Activated CD4-positive, alpha-beta T cell treated with anti-CD3 and anti-CD28 coated beads, Interleukin-2, amount 10 ng/mL, durations not matched to agents 7 days and 5 days (primary cell): ENCODE results near the gene NPC1. TPM values are rescaled to one million over a fixed set of nuclear protein-coding genes. Genes with fewer than 3 reads are reported as not detected.
"Not testable (repeated sequence)": the region's sequence is repeated elsewhere in the genome, so short reads cannot be mapped to it uniquely, and the experiment has no call there.

Source experiments
- CTCF ChIA-PET: fragments of 350-600 bp; sonication (Branson Sonifier 250); formaldehyde crosslinking; loops from one replicate; lab custom pipeline; 2021; ENCODE audit warnings: antibody characterized with exemption; lab: Charles Lee
- POLR2A ChIA-PET: fragments of 350-600 bp; sonication (Branson Sonifier 250); formaldehyde crosslinking; loops from one replicate; lab custom pipeline; 2021; ENCODE audit warnings: antibody characterized with exemption; lab: Charles Lee
- DNase-seq: peaks from one replicate; pipeline ENCODE4 v3.0.0-alpha.2; 2020
- H3K27ac Mint-ChIP-seq: one replicate; pipeline ENCODE4 v1.8.0; 2021; ENCODE audit warnings: mild to moderate bottlenecking, moderate library complexity, mixed read lengths
- H3K27me3 Mint-ChIP-seq: one replicate; pipeline ENCODE4 v1.8.0; 2021; ENCODE audit warnings: mixed read lengths
- H3K36me3 Mint-ChIP-seq: one replicate; pipeline ENCODE4 v1.8.0; 2021; ENCODE audit warnings: low read depth, mixed read lengths
- H3K4me1 Mint-ChIP-seq: one replicate; pipeline ENCODE4 v1.8.0; 2021; ENCODE audit warnings: mixed read lengths
- H3K4me3 Mint-ChIP-seq: one replicate; pipeline ENCODE4 v1.8.0; 2021; ENCODE audit warnings: mild to moderate bottlenecking, moderate library complexity, mixed read lengths
- H3K9me3 Mint-ChIP-seq: one replicate; pipeline ENCODE4 v1.8.0; 2021; ENCODE audit warnings: mixed read lengths
- total RNA-seq, 2 experiments: library from RNA; stranded (reverse); gene quantifications; one replicate each; pipeline ENCODE4 v1.2.3, GENCODE V29; 2021

The NPC1 gene
- total RNA-seq, 2 experiments from 2014 or later = 33.8 to 37.3 TPM

DNA sequence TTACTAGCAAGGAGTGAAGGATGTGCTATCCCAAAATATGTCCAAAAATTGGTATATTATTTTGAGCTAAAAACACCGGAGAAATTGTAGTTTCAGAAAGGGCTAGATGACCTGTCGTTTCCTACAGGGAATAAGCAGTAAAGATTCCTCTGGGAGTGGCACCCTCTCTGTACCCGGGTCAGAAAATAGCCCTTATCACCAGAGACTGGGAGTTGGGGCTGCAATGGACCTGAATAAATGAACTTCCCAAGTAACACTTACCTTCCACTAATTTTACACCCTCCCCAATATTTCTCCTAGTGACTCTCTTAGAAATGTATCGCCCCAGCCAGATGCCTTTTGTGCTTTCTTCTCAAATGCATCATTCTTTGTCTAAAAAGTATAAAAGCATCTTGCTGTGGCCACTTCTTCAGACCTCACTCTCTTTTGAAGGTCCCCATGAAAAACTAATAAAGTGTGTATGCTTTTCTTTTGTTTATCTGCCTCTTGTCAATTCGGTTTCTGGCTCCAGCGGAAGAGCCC lies 83.7 kb downstream of the NPC1 start:
- peaks cover 57% of the 10 kb centered on the region for H3K4me1 Mint-ChIP-seq
- ChIA-PET POLR2A (interaction anchor here (0.7 kb wide), 1 partner anchor 65 kb away, joined by 4 read pairs; a partner anchor contains a TSS), CTCF (interaction anchor here (0.8 to 3.0 kb wide), 4 partner anchors 14 to 83 kb away, joined by 3 to 7 read pairs (median 4); partner anchors contain the start of gene NPC1)
- peak overlapping the region; percentile 89 for H3K27ac Mint-ChIP-seq
- no peaks in the 10 kb centered on the region for H3K27me3 Mint-ChIP-seq
- DNase-seq = no peak
- peak overlapping the region; percentile 70 for H3K4me3 Mint-ChIP-seq
- no peaks in the 10 kb centered on the region for H3K9me3 Mint-ChIP-seq
- H3K36me3 Mint-ChIP-seq = peaks cover 20% of the 10 kb centered on the region

- Mint-ChIP-seq H3K9me3 (no peaks in the 10 kb centered on the region), H3K36me3 (peaks cover 14% of the 10 kb centered on the region), H3K27ac (no peak overlapping the region), H3K4me3 (no peak overlapping the region), H3K4me1 (peaks cover 55% of the 10 kb centered on the region), H3K27me3 (no peaks in the 10 kb centered on the region)
- ChIA-PET CTCF (interaction anchor here (0.8 to 3.0 kb wide), 4 partner anchors 15 to 84 kb away, joined by 3 to 7 read pairs (median 4); partner anchors contain the start of gene NPC1), POLR2A (no interaction called here)
- DNase-seq = no peak
These were observed 84.7 kb downstream of the NPC1 start for GRCh38 chr18:23501626-23502025.

DNA sequence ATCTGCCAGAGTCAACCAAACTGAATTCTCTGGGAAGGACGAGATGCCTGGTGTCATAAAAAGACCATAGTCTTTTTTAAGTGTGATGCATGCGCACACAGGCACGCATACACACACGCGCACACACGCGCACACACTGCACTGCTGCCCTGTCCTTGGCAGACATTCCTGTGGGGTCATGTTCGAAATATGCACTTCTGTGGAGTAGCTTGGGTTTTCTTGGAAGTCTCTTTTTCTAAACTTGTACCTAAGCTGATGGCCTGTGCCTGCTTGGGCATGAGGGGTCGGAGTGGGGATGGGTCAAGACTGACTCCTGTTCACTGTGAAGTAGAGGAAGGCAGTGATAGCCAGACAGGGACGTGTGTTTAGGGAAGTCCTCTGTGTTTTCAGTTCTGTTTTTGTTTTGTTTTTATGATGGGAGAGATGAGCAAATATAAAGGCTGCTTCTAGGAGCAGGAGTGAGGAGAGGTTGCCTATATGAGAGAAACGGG lies 87.0 kb downstream of the NPC1 start:
- no peaks in the 10 kb centered on the region for H3K9me3 Mint-ChIP-seq
- CTCF ChIA-PET = interaction anchor here (0.8 to 1.7 kb wide), 8 partner anchors 11 to 495 kb away, joined by 3 to 7 read pairs (median 5); no protein-coding TSS in a partner anchor
- no peak overlapping the region for H3K4me3 Mint-ChIP-seq
- peaks cover 2% of the 10 kb centered on the region for H3K36me3 Mint-ChIP-seq
- no peak overlapping the region for H3K27ac Mint-ChIP-seq
- H3K27me3 Mint-ChIP-seq = no peaks in the 10 kb centered on the region
- POLR2A ChIA-PET = no interaction called here
- no peak for DNase-seq
- H3K4me1 Mint-ChIP-seq = peaks cover 46% of the 10 kb centered on the region

- peaks cover 44% of the 10 kb centered on the region for H3K4me1 Mint-ChIP-seq
- no peak overlapping the region for H3K4me3 Mint-ChIP-seq
- ChIA-PET POLR2A (no interaction called here), CTCF (interaction anchor here (0.6 to 1.7 kb wide), 17 partner anchors 9 to 495 kb away, joined by 3 to 7 read pairs (median 4); no protein-coding TSS in a partner anchor)
- peak; percentile 86 for DNase-seq
- H3K27ac Mint-ChIP-seq = no peak overlapping the region
- H3K27me3 Mint-ChIP-seq = no peaks in the 10 kb centered on the region
- no peaks in the 10 kb centered on the region for H3K9me3 Mint-ChIP-seq
- no peaks in the 10 kb centered on the region for H3K36me3 Mint-ChIP-seq
These were observed 87.4 kb downstream of the NPC1 start for GRCh38 chr18:23498877-23499276.

GRCh38 chr18:23498117-23498516 lies 88.2 kb downstream of the NPC1 start:
- Mint-ChIP-seq H3K4me1 (peaks cover 44% of the 10 kb centered on the region), H3K27me3 (no peaks in the 10 kb centered on the region), H3K9me3 (peaks cover 2% of the 10 kb centered on the region), H3K27ac (no peak overlapping the region), H3K36me3 (no peaks in the 10 kb centered on the region), H3K4me3 (no peak overlapping the region)
- ChIA-PET POLR2A (no interaction called here), CTCF (interaction anchor here (0.6 to 1.7 kb wide), 16 partner anchors 8 to 367 kb away, joined by 3 to 7 read pairs (median 4); no protein-coding TSS in a partner anchor)
- no peak for DNase-seq

GRCh38 chr18:23495723-23496440 lies 90.4 kb downstream of the NPC1 start:
- Mint-ChIP-seq H3K4me1 (peaks cover 31% of the 10 kb centered on the region), H3K9me3 (peaks cover 4% of the 10 kb centered on the region), H3K36me3 (no peaks in the 10 kb centered on the region), H3K27ac (no peak overlapping the region), H3K27me3 (no peaks in the 10 kb centered on the region), H3K4me3 (no peak overlapping the region)
- ChIA-PET POLR2A (no interaction called here), CTCF (interaction anchor here (1.1 to 1.7 kb wide), 3 partner anchors 8 to 16 kb away, joined by 3 to 6 read pairs (median 3); no protein-coding TSS in a partner anchor)
- DNase-seq = no peak

DNA sequence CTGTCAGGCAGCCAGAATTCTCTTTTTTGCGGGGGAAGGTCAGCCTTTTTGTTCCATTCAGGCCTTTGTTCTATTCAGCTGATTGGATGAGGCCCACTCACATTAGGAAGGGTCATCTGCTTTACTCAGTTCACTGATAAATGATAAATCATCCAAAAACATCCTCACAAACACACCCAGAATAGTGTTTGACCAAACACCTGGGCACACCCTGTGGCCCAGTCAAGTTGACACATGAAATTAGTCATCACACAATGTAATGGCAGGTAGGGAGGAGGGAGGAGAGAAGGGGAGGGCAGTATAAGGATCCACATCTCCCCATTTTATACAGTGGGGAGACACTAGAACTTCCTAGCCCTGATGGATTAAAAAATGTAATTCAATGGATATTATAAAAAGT lies 91.3 kb downstream of the NPC1 start:
- Mint-ChIP-seq H3K4me3 (no peak overlapping the region), H3K9me3 (peaks cover 7% of the 10 kb centered on the region), H3K27ac (no peak overlapping the region), H3K27me3 (no peaks in the 10 kb centered on the region), H3K4me1 (peaks cover 34% of the 10 kb centered on the region), H3K36me3 (peaks cover 3% of the 10 kb centered on the region)
- CTCF ChIA-PET = no interaction called here
- POLR2A ChIA-PET = no interaction called here
- no peak for DNase-seq

DNA sequence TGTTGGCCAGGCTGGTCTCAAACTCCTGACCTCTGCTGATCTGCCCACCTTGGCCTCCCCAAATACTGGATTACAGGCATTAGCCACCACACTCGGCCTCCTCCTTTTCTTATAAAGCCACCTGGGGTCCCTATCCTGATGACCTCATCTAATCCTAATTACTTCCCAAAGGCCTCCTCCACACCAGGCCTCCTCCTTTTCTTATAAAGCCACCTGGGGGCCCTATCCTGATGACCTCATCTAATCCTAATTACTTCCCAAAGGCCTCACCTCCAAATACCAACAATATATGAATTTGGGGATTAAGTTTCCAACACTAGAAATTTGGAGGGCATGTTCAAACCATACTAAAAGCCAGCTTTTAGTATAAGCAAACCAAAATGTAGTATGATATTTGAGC lies 92.7 kb downstream of the NPC1 start:
- CTCF ChIA-PET = no interaction called here
- Mint-ChIP-seq H3K9me3 (peaks cover 7% of the 10 kb centered on the region), H3K27ac (no peak overlapping the region), H3K4me1 (peaks cover 26% of the 10 kb centered on the region), H3K27me3 (no peaks in the 10 kb centered on the region), H3K36me3 (peaks cover 3% of the 10 kb centered on the region), H3K4me3 (no peak overlapping the region)
- POLR2A ChIA-PET = interaction anchor here (0.6 kb wide), 1 partner anchor 340 kb away, joined by 3 read pairs; no protein-coding TSS in a partner anchor
- no peak for DNase-seq

DNA sequence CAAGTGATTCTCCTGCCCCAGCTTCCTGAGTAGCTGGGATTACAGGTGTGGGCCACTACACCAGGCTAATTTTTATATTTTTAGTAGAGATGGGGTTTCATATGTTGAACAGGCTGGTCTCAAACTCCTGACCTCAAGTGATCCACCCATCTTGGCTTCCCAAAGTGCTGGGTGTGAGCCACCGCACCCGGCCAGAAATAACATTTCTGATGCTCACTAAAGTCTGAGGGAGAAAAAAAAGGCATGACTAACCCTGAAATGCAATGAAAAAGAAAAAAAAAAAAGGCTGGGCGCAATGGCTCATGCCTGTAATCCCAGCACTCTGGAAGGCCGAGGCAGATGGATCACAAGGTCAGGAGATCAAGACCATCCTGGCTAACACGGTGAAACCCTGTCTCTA lies 96.7 kb downstream of the NPC1 start:
- H3K4me1 Mint-ChIP-seq = peaks cover 20% of the 10 kb centered on the region
- POLR2A ChIA-PET = not testable (repeated sequence)

DNA sequence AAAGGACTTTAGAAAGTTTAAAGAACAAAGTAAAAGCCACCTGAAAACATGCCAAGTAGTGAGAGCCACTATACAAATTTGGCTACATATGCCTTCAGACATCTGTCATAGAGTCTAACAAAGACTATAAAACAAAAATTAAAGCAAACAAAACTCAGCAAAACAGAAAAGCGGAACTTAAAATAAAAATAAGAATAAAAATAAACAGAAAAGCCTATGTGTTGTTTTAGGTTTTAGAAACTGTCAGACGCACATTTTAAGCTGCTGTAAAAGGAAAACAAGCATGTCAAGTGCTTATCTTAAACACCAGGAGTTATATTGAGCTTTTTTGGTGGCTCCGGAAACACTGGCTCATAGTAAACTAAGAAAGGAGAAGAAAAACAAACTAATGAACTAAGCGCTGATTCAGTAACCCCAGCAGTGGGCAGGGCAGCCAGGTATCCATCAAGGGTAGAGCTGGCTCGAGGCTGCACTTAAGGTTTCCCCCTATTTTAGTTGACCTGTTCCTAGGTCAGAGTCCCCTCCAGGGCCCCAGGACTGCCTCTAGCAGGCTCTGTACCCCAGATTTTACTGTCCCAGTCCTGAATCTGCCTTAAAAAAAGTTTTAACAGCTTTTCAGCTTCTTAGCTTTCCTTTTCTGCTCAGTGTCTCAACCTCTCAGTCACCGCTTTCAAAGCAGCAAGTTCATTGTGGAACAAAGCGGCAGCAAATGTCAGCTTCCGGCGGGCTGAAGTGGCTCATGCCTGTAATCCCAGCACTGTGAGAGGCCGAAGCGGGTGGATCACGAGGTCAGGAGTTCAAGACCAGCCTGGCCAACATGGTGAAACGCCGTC lies 98.4 kb downstream of the NPC1 start:
- peak; percentile 62 for DNase-seq
- peak overlapping the region; percentile 88 for H3K27ac Mint-ChIP-seq
- H3K27me3 Mint-ChIP-seq = no peaks in the 10 kb centered on the region
- peaks cover 10% of the 10 kb centered on the region for H3K36me3 Mint-ChIP-seq
- peaks cover 22% of the 10 kb centered on the region for H3K4me1 Mint-ChIP-seq
- H3K9me3 Mint-ChIP-seq = peaks cover 5% of the 10 kb centered on the region
- ChIA-PET POLR2A (no interaction called here), CTCF (interaction anchor here (0.8 to 2.4 kb wide), 7 partner anchors 8 to 25 kb away, joined by 3 to 6 read pairs (median 6); no protein-coding TSS in a partner anchor)
- peak overlapping the region; percentile 53 for H3K4me3 Mint-ChIP-seq

More for the DNA sequence above, 96.7 kb downstream of the NPC1 start:
- H3K27ac Mint-ChIP-seq, H3K9me3 Mint-ChIP-seq, H3K36me3 Mint-ChIP-seq, H3K4me3 Mint-ChIP-seq, H3K27me3 Mint-ChIP-seq, DNase-seq: not testable (repeated sequence)
- CTCF ChIA-PET = interaction anchor here (1.1 kb wide), 1 partner anchor 9 kb away, joined by 3 read pairs; no protein-coding TSS in a partner anchor

DNA sequence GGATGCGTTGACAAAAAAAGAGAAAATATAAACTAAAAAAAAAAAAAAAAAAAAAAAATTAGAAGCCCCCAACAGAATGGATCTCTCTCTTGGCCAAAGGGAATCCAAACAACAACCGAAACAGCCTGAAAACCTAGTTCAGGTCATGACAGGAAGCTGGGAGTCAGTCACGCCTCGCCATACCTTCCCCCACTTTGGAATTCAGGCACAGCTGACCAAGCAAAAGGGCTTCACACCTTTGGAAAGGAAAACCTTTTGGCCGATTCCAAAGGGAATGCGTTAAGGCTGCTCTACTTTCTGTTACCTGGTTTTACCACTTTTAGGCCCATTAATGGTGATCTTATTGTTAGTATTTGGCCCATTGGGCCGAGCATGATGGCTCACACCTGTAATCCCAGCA lies 100.9 kb downstream of the NPC1 start:
- DNase-seq = no peak
- Mint-ChIP-seq H3K9me3 (peaks cover 3% of the 10 kb centered on the region), H3K27me3 (no peaks in the 10 kb centered on the region), H3K36me3 (peaks cover 19% of the 10 kb centered on the region), H3K4me3 (no peak overlapping the region), H3K4me1 (peaks cover 22% of the 10 kb centered on the region), H3K27ac (no peak overlapping the region)
- ChIA-PET POLR2A (no interaction called here), CTCF (interaction anchor here (0.6 to 2.4 kb wide), 3 partner anchors 9 to 13 kb away, joined by 3 to 6 read pairs (median 3); no protein-coding TSS in a partner anchor)

DNA sequence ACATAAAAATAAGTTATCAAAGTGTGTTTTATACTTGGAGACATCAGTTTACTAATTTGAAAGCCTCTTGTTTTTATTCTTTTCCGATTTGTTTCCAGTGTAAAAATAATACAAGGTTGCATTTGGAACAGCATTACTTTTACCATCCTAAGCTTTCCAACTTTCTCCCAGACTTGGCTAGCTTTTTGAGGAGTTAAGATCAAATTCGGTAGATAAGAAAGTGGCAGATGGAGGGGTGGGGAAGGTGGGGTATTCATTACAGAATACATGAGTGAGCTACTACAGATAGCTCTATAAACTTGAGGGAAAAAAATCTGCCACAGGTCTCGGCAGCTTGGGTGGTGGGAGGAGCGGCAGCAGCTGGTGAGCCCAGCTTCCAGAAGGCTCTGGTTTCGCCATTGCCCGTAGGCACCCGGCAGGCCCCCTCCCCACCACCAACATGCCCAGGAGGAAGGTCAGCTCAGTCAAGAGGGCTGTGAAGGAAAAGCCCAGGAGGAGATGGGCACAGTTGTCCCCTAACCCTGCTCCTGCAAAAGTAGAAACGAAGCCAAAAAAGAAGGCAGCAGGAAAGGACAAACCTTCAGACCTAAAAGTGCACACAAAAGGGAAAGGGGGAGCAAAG lies 101.6 kb downstream of the NPC1 start:
- Mint-ChIP-seq H3K9me3 (no peaks in the 10 kb centered on the region), H3K4me1 (peaks cover 19% of the 10 kb centered on the region), H3K4me3 (no peak overlapping the region), H3K27ac (no peak overlapping the region), H3K36me3 (peaks cover 21% of the 10 kb centered on the region), H3K27me3 (no peaks in the 10 kb centered on the region)
- CTCF ChIA-PET = interaction anchor here (0.9 to 1.6 kb wide), 5 partner anchors 9 to 14 kb away, joined by 3 to 5 read pairs (median 3); no protein-coding TSS in a partner anchor
- POLR2A ChIA-PET = no interaction called here
- DNase-seq = no peak
